A549 (cell line): ENCODE results near the gene PIK3C3.

Source experiments
- CEBPB ChIP-seq, 2 experiments: fragments of >200 bp in 1 of 2; sonication (Bioruptor Twin) in 1 of 2; formaldehyde crosslinking in 1 of 2; IDR thresholded peaks; 2 replicates each; pipeline ENCODE4 v1.6.1; 2012 to 2016
- CHD2 ChIP-seq: fragments of 150-350 bp; IDR thresholded peaks from 2 replicates; pipeline ENCODE4 v1.6.1; 2014; ENCODE audit warnings: low read length; ENCODE audit not compliant: partially characterized antibody
- FOXS1 ChIP-seq: fragments of 250-450 bp; sonication (Bioruptor Pico); IDR thresholded peaks from 2 replicates; pipeline ENCODE4 v1.5.0; 2020; ENCODE audit warnings: mild to moderate bottlenecking, moderate library complexity
- HDAC2 ChIP-seq: fragments of 200-600 bp; sonication (generic); IDR thresholded peaks from 2 replicates; pipeline ENCODE4 v1.6.1; 2016
- JUNB ChIP-seq: fragments of >200 bp; sonication (Bioruptor Twin); formaldehyde crosslinking; IDR thresholded peaks from 2 replicates; pipeline ENCODE4 v1.6.1; 2016
- MAFK ChIP-seq: fragments of 450-650 bp; IDR thresholded peaks from 2 replicates; pipeline ENCODE4 v1.6.1; 2014; ENCODE audit not compliant: partially characterized antibody
- MAZ ChIP-seq: fragments of 150-350 bp; IDR thresholded peaks from 2 replicates; pipeline ENCODE4 v1.6.1; 2014; ENCODE audit warnings: antibody characterized with exemption, low read depth, low read length, borderline replicate concordance
- POLR2A ChIP-seq: IDR thresholded peaks from 2 replicates; pipeline ENCODE4 v1.6.1; 2012; ENCODE audit warnings: mild to moderate bottlenecking, low read length
- SREBF2 ChIP-seq: fragments of 450-650 bp; IDR thresholded peaks from 2 replicates; pipeline ENCODE4 v1.6.1; 2014; ENCODE audit warnings: mild to moderate bottlenecking, moderate library complexity
- ZFP36 ChIP-seq: fragments of 450-650 bp; IDR thresholded peaks from 2 replicates; pipeline ENCODE4 v1.6.1; 2014; ENCODE audit warnings: borderline replicate concordance; ENCODE audit not compliant: partially characterized antibody
- TF ChIP-seq, protein P1 (sequence below): fragments of >200 bp; sonication (Bioruptor Twin); formaldehyde crosslinking; IDR thresholded peaks from 3 replicates; pipeline ENCODE4 v1.5.1; 2016
- TF ChIP-seq, protein P2 (sequence below): fragments of 250-450 bp; sonication (Bioruptor Pico); IDR thresholded peaks from 2 replicates; pipeline ENCODE4 v1.5.0; 2021; ENCODE audit warnings: mild to moderate bottlenecking, moderate library complexity, borderline replicate concordance

DNA sequence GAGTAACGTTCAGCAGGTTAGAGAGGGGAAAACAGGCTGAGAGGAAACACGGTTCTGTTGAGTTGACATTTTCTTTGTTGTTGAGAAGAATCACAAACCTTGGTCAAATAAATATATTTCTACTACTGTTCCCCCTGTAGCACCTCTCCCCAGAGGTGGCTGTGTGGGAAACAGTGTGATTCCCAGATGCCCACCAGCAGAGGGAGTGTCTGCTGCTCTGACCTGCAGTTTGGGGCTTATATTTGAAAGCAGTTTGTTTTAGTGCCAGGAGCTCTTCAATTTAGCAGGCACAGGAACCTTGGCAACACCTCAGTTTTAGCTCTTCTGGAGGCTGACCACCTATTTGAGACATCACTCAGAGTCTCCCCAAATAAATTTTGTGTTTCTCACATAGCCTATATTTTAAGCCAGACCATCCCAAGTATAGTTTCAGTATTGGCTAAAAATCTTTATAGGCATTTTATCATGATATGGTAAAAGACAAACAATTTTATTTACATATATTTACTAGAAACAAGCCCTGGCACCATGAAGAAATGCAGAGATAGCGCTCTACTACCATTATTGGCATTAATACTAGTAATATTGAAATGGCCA, 75.7 kb downstream of the PIK3C3 start:
- TF ChIP-seq CEBPB (IDR thresholded peaks at IDR 0.05) (no peak), CHD2 (no peak), HDAC2 (no peak), POLR2A (no peak), MAFK (no peak), MAZ (no peak), ZFP36 (no peak), JUNB (no peak), FOXS1 (no peak), SREBF2 (no peak)
- TF ChIP-seq, protein P1, sequence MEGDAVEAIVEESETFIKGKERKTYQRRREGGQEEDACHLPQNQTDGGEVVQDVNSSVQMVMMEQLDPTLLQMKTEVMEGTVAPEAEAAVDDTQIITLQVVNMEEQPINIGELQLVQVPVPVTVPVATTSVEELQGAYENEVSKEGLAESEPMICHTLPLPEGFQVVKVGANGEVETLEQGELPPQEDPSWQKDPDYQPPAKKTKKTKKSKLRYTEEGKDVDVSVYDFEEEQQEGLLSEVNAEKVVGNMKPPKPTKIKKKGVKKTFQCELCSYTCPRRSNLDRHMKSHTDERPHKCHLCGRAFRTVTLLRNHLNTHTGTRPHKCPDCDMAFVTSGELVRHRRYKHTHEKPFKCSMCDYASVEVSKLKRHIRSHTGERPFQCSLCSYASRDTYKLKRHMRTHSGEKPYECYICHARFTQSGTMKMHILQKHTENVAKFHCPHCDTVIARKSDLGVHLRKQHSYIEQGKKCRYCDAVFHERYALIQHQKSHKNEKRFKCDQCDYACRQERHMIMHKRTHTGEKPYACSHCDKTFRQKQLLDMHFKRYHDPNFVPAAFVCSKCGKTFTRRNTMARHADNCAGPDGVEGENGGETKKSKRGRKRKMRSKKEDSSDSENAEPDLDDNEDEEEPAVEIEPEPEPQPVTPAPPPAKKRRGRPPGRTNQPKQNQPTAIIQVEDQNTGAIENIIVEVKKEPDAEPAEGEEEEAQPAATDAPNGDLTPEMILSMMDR = peak; percentile 40
- TF ChIP-seq, protein P2, sequence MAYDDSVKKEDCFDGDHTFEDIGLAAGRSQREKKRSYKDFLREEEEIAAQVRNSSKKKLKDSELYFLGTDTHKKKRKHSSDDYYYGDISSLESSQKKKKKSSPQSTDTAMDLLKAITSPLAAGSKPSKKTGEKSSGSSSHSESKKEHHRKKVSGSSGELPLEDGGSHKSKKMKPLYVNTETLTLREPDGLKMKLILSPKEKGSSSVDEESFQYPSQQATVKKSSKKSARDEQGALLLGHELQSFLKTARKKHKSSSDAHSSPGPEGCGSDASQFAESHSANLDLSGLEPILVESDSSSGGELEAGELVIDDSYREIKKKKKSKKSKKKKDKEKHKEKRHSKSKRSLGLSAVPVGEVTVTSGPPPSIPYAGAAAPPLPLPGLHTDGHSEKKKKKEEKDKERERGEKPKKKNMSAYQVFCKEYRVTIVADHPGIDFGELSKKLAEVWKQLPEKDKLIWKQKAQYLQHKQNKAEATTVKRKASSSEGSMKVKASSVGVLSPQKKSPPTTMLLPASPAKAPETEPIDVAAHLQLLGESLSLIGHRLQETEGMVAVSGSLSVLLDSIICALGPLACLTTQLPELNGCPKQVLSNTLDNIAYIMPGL (CRISPR knock-in tag) = no peak
